ENCODE data around the gene FAS.

Gene FAS

GRCh38 chr10:88971221-88972061 lies 19.2 kb upstream of the FAS start:
- DNase-seq (ENCODE audit: low read depth): no peak

GRCh38 chr10:88974012-88974411 lies 16.6 kb upstream of the FAS start:
- no peak for DNase-seq (ENCODE audit: low read depth)

DNA sequence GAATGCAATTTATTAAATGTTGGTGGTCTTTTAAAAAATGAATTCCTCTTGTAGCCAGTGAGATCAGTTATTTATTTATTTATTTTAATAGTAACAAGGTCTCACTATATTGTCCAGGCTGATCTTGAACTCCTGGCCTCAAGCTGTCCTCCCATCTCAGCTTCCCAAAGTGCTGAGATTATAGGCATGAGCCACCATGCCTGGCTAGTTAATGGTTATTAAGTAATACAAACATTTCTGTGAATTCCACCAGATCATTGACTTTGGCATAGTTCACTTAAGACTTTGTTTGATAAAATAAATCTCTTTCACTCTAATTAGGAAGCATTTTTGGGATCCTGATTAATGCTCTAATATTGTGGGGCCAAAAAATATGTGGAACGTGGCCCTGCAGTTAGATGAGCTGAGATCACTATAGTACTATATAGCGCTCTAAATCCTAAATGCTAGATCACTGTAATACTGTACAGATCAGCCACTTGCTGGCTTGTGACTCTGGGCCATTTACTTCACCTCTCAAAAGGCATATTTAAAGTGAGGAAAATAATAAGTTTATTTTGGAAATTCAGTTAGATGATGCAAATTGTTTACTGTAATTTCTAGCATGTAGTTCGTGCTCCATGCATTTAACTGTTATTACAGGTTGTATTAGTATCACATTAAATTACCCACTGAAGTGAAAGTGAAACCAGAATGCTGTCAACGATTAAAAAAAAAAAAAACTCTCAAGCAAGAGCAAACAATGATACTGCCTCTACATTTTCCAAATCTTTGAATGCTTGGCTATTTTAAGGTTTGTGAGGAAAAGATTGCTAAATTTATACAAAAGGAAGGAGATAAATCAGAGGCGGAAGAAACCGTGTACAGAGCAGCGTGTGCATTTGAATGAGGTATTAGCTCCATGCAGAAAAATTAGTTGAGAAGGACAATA lies 15.9 kb upstream of the FAS start:
- DNase-seq (ENCODE audit: low read depth): no peak

- no peak for DNase-seq (ENCODE audit: low read depth)
Measured at GRCh38 chr10:88975377-88975720, 15.2 kb upstream of the FAS start.

DNA sequence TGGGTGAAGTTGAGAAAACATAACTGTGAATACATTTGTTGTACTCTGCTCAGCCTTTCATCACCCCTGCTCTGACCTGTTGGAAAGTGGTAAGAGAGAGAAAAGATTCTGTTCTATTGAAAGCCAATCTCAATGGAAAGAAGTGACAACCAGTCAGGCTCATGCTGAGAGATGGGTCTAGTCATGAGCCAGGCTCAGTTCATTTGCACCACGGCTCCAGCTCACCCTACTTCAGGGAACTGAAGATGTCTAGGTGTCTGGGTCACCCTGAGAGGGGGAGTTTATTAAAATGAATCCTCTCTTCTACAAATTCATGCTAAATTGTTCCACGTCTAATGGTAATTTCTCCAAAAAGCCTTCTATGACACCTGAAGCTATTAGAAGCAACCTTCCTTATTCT lies 12.1 kb upstream of the FAS start:
- DNase-seq (ENCODE audit: low read depth): no peak

GRCh38 chr10:88979153-88979562 lies 11.4 kb upstream of the FAS start:
- no peak for DNase-seq (ENCODE audit: low read depth)

DNA sequence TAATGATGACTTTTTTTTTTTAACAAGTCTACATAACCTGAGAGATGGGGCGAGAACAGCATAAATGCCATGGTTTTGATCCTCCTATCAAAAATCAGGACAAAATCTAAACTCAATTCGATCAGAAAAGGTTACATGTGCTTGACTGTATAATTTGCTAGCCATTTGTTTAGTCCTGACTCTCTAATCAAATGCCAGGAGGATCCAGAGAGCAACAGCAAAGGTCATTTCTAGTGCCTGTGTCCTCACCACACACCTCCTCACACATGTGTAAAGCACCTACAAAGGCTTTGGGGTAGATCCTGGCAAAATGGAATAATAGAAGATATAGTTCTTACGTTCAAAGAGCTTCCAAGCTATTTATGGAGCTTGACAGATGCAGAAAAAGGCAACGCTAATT lies 11.0 kb upstream of the FAS start:
- DNase-seq (ENCODE audit: low read depth): no peak

GRCh38 chr10:88980247-88980646 lies 10.4 kb upstream of the FAS start:
- DNase-seq (ENCODE audit: low read depth): no peak

GRCh38 chr10:88980800-88981199 lies 9.8 kb upstream of the FAS start:
- no peak for DNase-seq (ENCODE audit: low read depth)

DNA sequence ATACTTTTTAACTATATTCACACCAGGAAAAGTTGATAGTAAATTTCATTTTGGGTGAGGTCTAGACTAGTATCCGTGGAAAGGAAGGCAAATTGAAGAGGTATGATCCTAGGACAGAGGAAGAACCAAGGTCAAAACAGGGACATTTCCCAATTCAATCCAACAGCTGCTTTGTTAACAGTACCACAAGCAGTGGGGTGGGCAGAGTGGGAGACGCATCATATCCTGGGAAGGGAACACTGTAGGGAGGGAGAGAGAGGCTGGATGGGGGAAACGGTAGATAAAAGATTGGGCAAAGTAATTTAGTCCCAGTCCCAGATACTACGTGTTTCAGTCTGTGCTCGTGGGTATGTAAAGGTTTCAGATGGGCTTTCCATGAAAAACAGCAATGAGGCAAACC lies 9.2 kb upstream of the FAS start:
- no peak for DNase-seq (ENCODE audit: low read depth)

GRCh38 chr10:88982366-88982765 lies 8.2 kb upstream of the FAS start:
- no peak for DNase-seq (ENCODE audit: low read depth)

DNA sequence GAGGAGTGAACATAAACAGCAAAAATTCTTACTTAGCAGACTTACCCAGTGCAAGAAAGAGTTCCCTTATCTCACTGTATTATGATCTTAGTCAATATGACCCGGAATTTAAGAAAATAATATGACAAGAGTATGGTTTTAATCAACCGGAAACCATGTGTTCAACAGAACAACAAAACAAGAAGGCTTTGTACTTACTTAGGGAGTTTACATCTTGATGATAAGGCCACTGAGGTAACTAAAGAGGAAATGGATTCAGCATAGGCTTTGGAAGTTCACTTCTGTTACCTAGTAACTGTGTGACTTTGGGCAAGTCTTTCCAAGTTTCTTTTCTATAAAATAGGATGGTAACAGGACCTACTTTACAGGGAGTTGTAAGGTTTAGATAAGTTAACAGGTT lies 7.4 kb upstream of the FAS start:
- DNase-seq (ENCODE audit: low read depth): no peak

DNA sequence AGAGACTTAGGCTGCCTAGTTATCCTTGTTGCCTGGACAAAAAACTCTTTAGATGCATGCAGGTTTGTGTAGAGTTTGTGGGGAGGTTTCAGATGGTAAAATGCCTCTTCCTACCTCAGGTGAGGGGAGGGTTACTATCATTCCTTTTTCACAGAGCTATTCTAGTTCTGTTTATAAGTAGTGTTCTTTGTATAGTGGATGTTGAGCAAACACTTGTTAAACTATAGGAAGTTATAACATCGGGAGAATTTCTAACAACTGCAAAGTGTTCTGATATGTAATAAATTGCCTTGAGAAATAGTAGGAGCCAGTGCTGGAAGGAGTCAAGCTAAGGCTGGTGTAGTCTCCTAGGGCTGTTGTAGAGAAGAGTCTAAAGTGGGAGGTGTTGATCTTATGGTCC lies 6.7 kb upstream of the FAS start:
- DNase-seq (ENCODE audit: low read depth): no peak

GRCh38 chr10:88984525-88984924 lies 6.1 kb upstream of the FAS start:
- no peak for DNase-seq (ENCODE audit: low read depth)

GRCh38 chr10:88986549-88987242 lies 3.9 kb upstream of the FAS start:
- no peak for DNase-seq (ENCODE audit: low read depth)

GRCh38 chr10:88987243-88987725 lies 3.3 kb upstream of the FAS start:
- no peak for DNase-seq (ENCODE audit: low read depth)

DNA sequence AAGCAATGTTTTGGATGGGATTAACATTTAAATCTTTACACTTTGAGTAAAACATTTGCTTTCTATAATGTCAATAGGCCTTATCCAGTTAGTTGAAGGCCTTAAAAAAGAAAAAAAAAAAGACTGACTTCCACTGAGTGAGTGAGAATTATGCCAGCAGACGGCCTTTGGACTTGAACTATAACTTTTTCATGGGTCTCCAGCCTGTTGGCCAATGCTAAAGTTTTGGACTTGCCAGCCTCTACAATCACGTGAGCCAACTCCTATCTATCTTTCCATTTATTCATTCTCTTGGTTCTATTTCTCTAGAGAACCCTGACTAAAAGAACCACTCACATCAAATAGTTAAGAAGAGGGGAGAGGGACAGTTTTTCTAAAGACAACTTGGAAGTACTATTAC lies 2.8 kb upstream of the FAS start:
- no peak for DNase-seq (ENCODE audit: low read depth)

DNA sequence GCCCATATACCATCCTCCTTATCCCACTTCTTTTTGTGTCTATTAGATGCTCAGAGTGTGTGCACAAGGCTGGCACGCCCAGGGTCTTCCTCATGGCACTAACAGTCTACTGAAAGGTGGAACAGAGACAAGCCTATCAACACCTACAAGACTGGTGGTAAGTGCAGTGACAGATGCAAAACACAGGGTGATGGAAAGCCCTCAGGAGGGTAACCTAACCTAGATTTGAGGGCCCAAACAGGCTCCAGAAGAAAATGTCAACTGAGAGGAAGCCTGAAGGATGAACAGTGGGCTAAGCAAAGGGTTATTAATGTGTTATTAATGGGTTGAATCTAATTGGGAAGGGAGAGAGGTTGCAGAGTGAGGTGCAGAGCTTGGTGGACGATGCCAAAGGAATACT lies 1.2 kb upstream of the FAS start:
- no peak for DNase-seq (ENCODE audit: low read depth)

DNA sequence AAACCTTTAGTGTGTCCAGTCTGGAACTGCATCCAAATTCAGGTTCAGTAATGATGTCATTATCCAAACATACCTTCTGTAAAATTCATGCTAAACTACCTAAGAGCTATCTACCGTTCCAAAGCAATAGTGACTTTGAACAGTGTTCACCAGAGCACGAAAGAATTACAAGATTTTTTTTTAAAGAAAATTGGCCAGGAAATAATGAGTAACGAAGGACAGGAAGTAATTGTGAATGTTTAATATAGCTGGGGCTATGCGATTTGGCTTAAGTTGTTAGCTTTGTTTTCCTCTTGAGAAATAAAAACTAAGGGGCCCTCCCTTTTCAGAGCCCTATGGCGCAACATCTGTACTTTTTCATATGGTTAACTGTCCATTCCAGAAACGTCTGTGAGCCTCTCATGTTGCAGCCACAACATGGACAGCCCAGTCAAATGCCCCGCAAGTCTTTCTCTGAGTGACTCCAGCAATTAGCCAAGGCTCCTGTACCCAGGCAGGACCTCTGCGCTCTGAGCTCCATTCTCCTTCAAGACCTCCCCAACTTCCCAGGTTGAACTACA lies 694 bp upstream of the FAS start:
- no peak for DNase-seq (ENCODE audit: low read depth)

DNA sequence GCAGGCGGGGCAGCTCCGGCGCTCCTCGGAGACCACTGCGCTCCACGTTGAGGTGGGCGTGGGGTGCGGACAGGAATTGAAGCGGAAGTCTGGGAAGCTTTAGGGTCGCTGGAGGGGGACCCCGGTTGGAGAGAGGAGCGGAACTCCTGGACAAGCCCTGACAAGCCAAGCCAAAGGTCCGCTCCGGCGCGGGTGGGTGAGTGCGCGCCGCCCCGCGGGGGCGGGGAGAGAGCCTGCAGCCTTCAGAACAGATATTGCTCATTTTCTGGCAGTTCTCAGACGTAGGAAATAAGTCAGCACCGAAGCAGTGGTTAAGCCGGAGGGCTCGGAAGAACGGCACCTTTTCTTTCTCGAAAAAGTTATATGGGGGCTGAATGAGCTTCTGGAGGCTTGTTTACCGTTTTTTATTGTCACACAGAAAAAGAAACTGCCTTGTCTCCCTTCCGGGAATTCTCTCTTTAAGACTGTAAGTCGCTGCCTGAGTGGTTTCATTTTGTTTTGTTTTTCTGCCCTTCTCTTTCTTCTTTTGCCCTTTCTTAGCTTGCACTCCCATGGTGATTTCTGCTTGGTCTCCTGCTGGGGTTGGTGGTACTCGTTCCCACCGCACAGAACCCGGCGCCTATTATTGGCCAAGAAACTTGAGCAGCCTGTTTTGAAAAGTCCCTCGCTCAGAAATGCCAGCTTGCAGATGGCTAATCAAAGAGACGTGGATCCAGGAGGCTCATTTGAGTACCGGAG lies 732 bp downstream of the FAS start:
- DNase-seq (ENCODE audit: low read depth): no peak

GRCh38 chr10:88991899-88992320 lies 1.3 kb downstream of the FAS start:
- no peak for DNase-seq (ENCODE audit: low read depth)

Data from stimulated activated CD8-positive, alpha-beta memory T cell treated with anti-CD3 and anti-CD28 coated beads, Interleukin-7, amount 100 ng/mL, for 24 hours (primary cell).